Activated CD8-positive, alpha-beta memory T cell treated with anti-CD3 and anti-CD28 coated beads, Interleukin-2, amount 50 U/mL, for 48 hours (primary cell): ENCODE data around the gene TMEM181.
"Not testable (repeated sequence)": the region's sequence is repeated elsewhere in the genome, so short reads cannot be mapped to it uniquely, and the experiment has no call there.

ENCODE experiments used
- DNase-seq: peaks from one replicate; pipeline ENCODE4 v3.0.0-alpha.2; 2020

TMEM181 gene

GRCh38 chr6:158559895-158560835 lies at the start of gene TMEM181:
TMEM181 (plus strand) TSS chr6:158560091; CDS start chr6:158560225, 134 bp downstream.
- DNase-seq = peak; percentile 94

- DNase-seq = no peak
Observed at GRCh38 chr6:158512809-158513208, 47.1 kb upstream of the TMEM181 start.

GRCh38 chr6:158514176-158514575 lies 45.7 kb upstream of the TMEM181 start:
- peak; percentile 17 for DNase-seq

- DNase-seq = no peak
Observed at GRCh38 chr6:158514991-158515390, 44.9 kb upstream of the TMEM181 start.

GRCh38 chr6:158516098-158516497 lies 43.8 kb upstream of the TMEM181 start:
- peak; percentile 53 for DNase-seq

- DNase-seq = peak; percentile 36
Observed at GRCh38 chr6:158517038-158517437, 42.9 kb upstream of the TMEM181 start.

- DNase-seq = peak; percentile 51
Observed at GRCh38 chr6:158517581-158517980, 42.3 kb upstream of the TMEM181 start.

GRCh38 chr6:158518191-158519127 lies 41.4 kb upstream of the TMEM181 start:
- DNase-seq = peak; percentile 72

- peak; percentile 2 for DNase-seq
Observed at GRCh38 chr6:158519300-158519699, 40.6 kb upstream of the TMEM181 start.

GRCh38 chr6:158519761-158520160 lies 40.1 kb upstream of the TMEM181 start:
- DNase-seq = peak; percentile 40

GRCh38 chr6:158520975-158521374 lies 38.9 kb upstream of the TMEM181 start:
- DNase-seq = peak; percentile 35

- DNase-seq = no peak
Observed at GRCh38 chr6:158521759-158522158, 38.1 kb upstream of the TMEM181 start.

- peak; percentile 28 for DNase-seq
Observed at GRCh38 chr6:158522616-158523015, 37.3 kb upstream of the TMEM181 start.

- DNase-seq = peak; percentile 26
Observed at GRCh38 chr6:158524311-158524710, 35.6 kb upstream of the TMEM181 start.

GRCh38 chr6:158527858-158528257 lies 32.0 kb upstream of the TMEM181 start:
- DNase-seq = not testable (repeated sequence)

GRCh38 chr6:158528826-158529225 lies 31.1 kb upstream of the TMEM181 start:
- no peak for DNase-seq

GRCh38 chr6:158529629-158530028 lies 30.3 kb upstream of the TMEM181 start:
- no peak for DNase-seq

- DNase-seq = no peak
Observed at GRCh38 chr6:158531566-158531965, 28.3 kb upstream of the TMEM181 start.

- DNase-seq = no peak
Observed at GRCh38 chr6:158531970-158532369, 27.9 kb upstream of the TMEM181 start.

GRCh38 chr6:158536084-158536890 lies 23.6 kb upstream of the TMEM181 start:
- peak; percentile 90 for DNase-seq

- peak; percentile 52 for DNase-seq
Observed at GRCh38 chr6:158536891-158537798, 22.7 kb upstream of the TMEM181 start.
